ENCODE measurements around the gene SNX18. TPM values are rescaled to one million over a fixed set of nuclear protein-coding genes. Genes with fewer than 3 reads are reported as not detected.

Gene SNX18
- total RNA-seq, 1 experiment from 2014 or later: 14.3 TPM

- no peaks in the 10 kb centered on the region for H3K79me2 ChIP-seq (ENCODE audit: low read length)
- TF ChIP-seq EZH2phosphoT487 (IDR thresholded peaks at IDR 0.05; ENCODE audit: borderline replicate concordance, low read length) (no peak), EZH2 (IDR thresholded peaks at IDR 0.05; ENCODE audit: low read length, unreplicated experiment) (no peak), CTCF (conservative IDR thresholded peaks at IDR 0.05; ENCODE audit: low read depth, low read length) (no peak)
- no peak overlapping the region for H2AFZ ChIP-seq (ENCODE audit: low read length)
- no peaks in the 10 kb centered on the region for H3K9me2 ChIP-seq (replicated peaks; ENCODE audit: low read length)
- CTCF ChIA-PET: no interaction called here
- POLR2A ChIA-PET (ENCODE audit: unreplicated experiment): no interaction called here
- no peak overlapping the region for H3K4me3 ChIP-seq (ENCODE audit: low read length)
- no peak overlapping the region for H3K9ac ChIP-seq (ENCODE audit: low read length)
- no peaks in the 10 kb centered on the region for H3F3A ChIP-seq (ENCODE audit: low read length, unreplicated experiment)
- H3K27me3 ChIP-seq (ENCODE audit: low read length): no peaks in the 10 kb centered on the region
- H3K4me2 ChIP-seq (ENCODE audit: low read length): no peak overlapping the region
- DNase-seq (no peak), ATAC-seq (no peak)
- intact Hi-C loops (cut with micrococcal nuclease): no loop called here
- BruUV-seq (replicated peaks): no TSS peak
- no peak overlapping the region for H3K27ac ChIP-seq (ENCODE audit: low read length)
- H3K4me1 ChIP-seq (ENCODE audit: insufficient read depth, low read length): no peaks in the 10 kb centered on the region
- H4K20me1 ChIP-seq (ENCODE audit: low read length): no peaks in the 10 kb centered on the region
- no peaks in the 10 kb centered on the region for H3K9me3 ChIP-seq (ENCODE audit: low read length)
- no peaks in the 10 kb centered on the region for H3K36me3 ChIP-seq (ENCODE audit: low read depth, low read length)
Observed at GRCh38 chr5:54589786-54590185, 72.2 kb downstream of the SNX18 start.

GRCh38 chr5:54590824-54591223 is 73.3 kb downstream of the SNX18 start:
- no peaks in the 10 kb centered on the region for H3F3A ChIP-seq (ENCODE audit: low read length, unreplicated experiment)
- H3K4me3 ChIP-seq (ENCODE audit: low read length): no peak overlapping the region
- TF ChIP-seq CTCF (conservative IDR thresholded peaks at IDR 0.05; ENCODE audit: low read depth, low read length) (no peak), EZH2phosphoT487 (IDR thresholded peaks at IDR 0.05; ENCODE audit: borderline replicate concordance, low read length) (no peak), EZH2 (IDR thresholded peaks at IDR 0.05; ENCODE audit: low read length, unreplicated experiment) (no peak)
- H3K9ac ChIP-seq (ENCODE audit: low read length): no peak overlapping the region
- H3K27ac ChIP-seq (ENCODE audit: low read length): no peak overlapping the region
- H3K27me3 ChIP-seq (ENCODE audit: low read length): no peaks in the 10 kb centered on the region
- H3K4me1 ChIP-seq (ENCODE audit: insufficient read depth, low read length): no peaks in the 10 kb centered on the region
- no peaks in the 10 kb centered on the region for H3K9me2 ChIP-seq (replicated peaks; ENCODE audit: low read length)
- no peak for DNase-seq
- POLR2A ChIA-PET (ENCODE audit: unreplicated experiment): no interaction called here
- intact Hi-C loops (cut with micrococcal nuclease): no loop called here
- no peaks in the 10 kb centered on the region for H4K20me1 ChIP-seq (ENCODE audit: low read length)
- no peaks in the 10 kb centered on the region for H3K79me2 ChIP-seq (ENCODE audit: low read length)
- H3K9me3 ChIP-seq (ENCODE audit: low read length): no peaks in the 10 kb centered on the region
- ATAC-seq: no peak
- no TSS peak for BruUV-seq (replicated peaks)
- no peaks in the 10 kb centered on the region for H3K36me3 ChIP-seq (ENCODE audit: low read depth, low read length)
- H3K4me2 ChIP-seq (ENCODE audit: low read length): no peak overlapping the region
- H2AFZ ChIP-seq (ENCODE audit: low read length): no peak overlapping the region
- CTCF ChIA-PET: no interaction called here

GRCh38 chr5:54593779-54594178 is 76.2 kb downstream of the SNX18 start:
- Histone ChIP-seq H3K9ac (ENCODE audit: low read length) (no peak overlapping the region), H3F3A (ENCODE audit: low read length, unreplicated experiment) (no peaks in the 10 kb centered on the region), H3K4me1 (ENCODE audit: insufficient read depth, low read length) (no peaks in the 10 kb centered on the region), H3K9me3 (ENCODE audit: low read length) (no peaks in the 10 kb centered on the region), H4K20me1 (ENCODE audit: low read length) (no peaks in the 10 kb centered on the region), H3K27ac (ENCODE audit: low read length) (no peak overlapping the region), H3K4me2 (ENCODE audit: low read length) (no peak overlapping the region), H3K9me2 (replicated peaks; ENCODE audit: low read length) (no peaks in the 10 kb centered on the region), H3K79me2 (ENCODE audit: low read length) (no peaks in the 10 kb centered on the region), H3K4me3 (ENCODE audit: low read length) (no peak overlapping the region), H2AFZ (ENCODE audit: low read length) (no peak overlapping the region), H3K36me3 (ENCODE audit: low read depth, low read length) (no peaks in the 10 kb centered on the region), H3K27me3 (ENCODE audit: low read length) (no peaks in the 10 kb centered on the region)
- intact Hi-C loops (cut with micrococcal nuclease): no loop called here
- CTCF ChIA-PET: no interaction called here
- no peak for DNase-seq
- POLR2A ChIA-PET (ENCODE audit: unreplicated experiment): no interaction called here
- BruUV-seq (replicated peaks): no TSS peak
- ATAC-seq: no peak
- TF ChIP-seq EZH2 (IDR thresholded peaks at IDR 0.05; ENCODE audit: low read length, unreplicated experiment): no peak
- no peak for TF ChIP-seq CTCF (conservative IDR thresholded peaks at IDR 0.05; ENCODE audit: low read depth, low read length)
- TF ChIP-seq EZH2phosphoT487 (IDR thresholded peaks at IDR 0.05; ENCODE audit: borderline replicate concordance, low read length): no peak
